Measurements from ENCODE around the gene ZNF540. TPM values are rescaled to one million over a fixed set of nuclear protein-coding genes. Genes with fewer than 3 reads are reported as not detected.
A peak's percentile ranks its signal among the peaks of the same experiment; 100 is the strongest.

ZNF540 gene
- total RNA-seq, 4 donors from 2014 or later = 1.2 to 2.2 (median 1.5) TPM

DNA sequence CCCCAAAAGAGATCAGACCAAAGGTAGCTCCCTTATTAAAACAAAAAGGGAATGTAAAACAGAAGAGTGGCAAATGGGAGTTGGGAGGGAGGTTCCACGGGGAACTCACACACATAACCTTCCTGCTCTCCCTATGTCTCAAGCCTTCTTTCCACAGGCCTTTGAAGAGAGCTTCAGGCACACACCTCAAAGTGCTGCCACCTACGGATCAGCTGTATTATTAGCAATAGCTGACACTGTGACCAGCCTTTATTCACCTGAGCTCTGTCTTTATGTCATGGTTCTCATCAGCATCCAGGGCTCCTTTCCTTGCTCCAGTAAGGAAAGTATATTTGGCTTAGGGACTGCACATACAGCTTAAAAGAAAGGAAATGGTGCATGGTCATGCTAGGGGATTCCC lies 11.3 kb upstream of the ZNF540 start:
- no peak for ATAC-seq (ENCODE audit: low FRiP score)
- TF ChIP-seq, protein P1, sequence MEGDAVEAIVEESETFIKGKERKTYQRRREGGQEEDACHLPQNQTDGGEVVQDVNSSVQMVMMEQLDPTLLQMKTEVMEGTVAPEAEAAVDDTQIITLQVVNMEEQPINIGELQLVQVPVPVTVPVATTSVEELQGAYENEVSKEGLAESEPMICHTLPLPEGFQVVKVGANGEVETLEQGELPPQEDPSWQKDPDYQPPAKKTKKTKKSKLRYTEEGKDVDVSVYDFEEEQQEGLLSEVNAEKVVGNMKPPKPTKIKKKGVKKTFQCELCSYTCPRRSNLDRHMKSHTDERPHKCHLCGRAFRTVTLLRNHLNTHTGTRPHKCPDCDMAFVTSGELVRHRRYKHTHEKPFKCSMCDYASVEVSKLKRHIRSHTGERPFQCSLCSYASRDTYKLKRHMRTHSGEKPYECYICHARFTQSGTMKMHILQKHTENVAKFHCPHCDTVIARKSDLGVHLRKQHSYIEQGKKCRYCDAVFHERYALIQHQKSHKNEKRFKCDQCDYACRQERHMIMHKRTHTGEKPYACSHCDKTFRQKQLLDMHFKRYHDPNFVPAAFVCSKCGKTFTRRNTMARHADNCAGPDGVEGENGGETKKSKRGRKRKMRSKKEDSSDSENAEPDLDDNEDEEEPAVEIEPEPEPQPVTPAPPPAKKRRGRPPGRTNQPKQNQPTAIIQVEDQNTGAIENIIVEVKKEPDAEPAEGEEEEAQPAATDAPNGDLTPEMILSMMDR (IDR thresholded peaks at IDR 0.05) = no peak
- DNase-seq (ENCODE audit: low spot score) = no peak

DNA sequence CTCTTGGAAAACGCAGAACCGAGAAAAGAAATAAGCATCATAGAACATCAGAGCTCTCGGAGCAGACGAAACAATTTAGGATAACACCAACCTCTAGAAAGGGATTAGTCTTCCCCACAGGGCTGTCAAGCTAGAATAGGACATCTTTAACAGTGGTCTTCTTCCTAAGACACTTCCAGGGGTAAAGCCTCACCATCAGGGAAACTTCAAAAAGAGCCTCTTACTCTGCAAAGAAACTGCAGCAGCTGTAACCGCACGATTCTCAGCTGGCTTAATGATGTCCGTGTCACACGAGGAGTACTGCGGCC lies 726 bp upstream of the ZNF540 start:
- no peak for ATAC-seq (ENCODE audit: low FRiP score)
- no peak for DNase-seq (ENCODE audit: low spot score)
- TF ChIP-seq, protein P1 (IDR thresholded peaks at IDR 0.05) = no peak

DNA sequence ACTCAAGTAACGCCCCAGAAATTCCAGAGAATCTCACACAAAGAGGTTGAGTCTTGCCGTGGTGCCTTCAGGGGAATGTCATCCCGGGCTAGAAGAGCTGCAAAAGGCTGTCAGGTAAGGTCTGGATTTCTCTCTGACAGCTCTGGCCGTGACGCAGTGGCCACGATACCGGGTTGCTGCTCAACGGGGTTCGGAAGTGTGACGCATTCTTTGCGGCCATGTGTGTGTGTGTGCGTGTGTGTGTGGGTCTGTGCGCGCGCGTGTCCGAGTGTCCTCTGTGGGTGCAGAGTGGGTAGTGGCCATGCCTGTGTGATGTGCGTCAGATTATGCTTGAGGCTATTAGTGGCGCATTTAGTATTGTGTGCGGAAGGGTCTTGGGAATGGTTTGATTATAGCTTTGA lies 306 bp downstream of the ZNF540 start:
- TF ChIP-seq, protein P1 (IDR thresholded peaks at IDR 0.05) = no peak
- DNase-seq (ENCODE audit: low spot score) (peak; percentile 61), ATAC-seq (ENCODE audit: low FRiP score) (peak; percentile 87)

DNA sequence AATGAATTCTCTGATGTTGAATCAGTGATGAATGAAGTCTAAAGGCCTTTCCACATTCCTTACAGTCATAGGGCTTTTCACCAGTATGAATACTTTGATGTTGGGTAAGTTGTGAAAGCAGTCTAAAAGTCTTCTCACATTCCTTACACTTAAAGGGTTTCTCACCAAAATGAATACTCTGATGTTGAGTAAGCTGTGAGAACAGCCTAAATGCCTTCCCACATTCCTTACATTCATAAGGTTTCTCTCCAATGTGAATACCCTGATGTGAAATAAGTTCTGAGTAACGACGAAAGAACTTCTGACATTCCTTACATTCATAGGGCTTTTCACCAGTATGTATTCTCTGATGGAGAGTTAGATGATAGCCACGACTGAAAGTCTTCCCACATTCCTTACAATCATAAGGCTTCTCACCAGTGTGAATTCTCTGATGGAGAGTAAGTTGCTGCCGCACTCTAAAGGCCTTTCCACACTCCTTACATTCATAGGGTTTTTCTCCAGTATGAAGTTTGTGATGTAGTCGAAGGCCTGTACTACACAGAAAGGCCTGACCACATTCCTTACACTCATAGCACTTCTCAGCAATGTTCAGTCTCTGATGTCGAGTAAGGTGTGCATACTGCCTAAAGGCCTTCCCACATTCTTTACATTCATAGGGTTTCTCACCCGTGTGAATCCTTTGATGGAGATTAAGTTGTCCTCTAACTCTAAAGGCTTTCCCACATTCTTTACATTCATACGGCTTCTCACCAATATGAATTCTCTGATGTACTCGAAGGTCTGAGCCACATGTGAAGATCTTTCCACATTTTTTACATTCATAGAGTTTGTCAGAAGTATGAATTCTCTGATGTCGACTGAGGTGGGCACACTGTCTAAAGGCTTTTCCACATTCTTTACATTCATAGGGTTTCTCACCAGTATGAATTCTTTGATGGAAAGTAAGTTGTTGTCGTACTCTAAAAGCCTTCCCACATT lies 40.7 kb downstream of the ZNF540 start:
- TF ChIP-seq, protein P1 (IDR thresholded peaks at IDR 0.05) = no peak
- ATAC-seq (ENCODE audit: low FRiP score) (no peak), DNase-seq (ENCODE audit: low spot score) (no peak)

DNA sequence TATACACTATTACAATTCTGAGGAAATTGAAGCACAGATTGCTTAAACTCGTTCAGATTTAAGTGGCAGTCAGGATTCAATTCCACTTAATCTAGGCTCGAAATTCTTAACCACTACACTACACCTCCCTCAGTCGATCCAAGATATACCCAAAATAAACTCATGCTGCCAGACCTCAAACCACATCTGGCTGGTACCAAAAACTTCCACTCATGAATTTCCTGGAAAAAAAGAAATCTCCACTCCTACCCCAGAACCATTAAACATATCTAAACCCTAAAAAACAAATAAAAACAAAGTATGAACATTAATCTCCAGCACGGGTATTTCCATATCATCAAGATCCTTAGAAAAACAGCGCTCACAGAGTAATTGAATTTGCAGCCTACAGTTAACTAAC lies 59.4 kb downstream of the ZNF540 start:
- ATAC-seq (ENCODE audit: low FRiP score) (no peak), DNase-seq (ENCODE audit: low spot score) (no peak)
- TF ChIP-seq, protein P1 (IDR thresholded peaks at IDR 0.05) = no peak

DNA sequence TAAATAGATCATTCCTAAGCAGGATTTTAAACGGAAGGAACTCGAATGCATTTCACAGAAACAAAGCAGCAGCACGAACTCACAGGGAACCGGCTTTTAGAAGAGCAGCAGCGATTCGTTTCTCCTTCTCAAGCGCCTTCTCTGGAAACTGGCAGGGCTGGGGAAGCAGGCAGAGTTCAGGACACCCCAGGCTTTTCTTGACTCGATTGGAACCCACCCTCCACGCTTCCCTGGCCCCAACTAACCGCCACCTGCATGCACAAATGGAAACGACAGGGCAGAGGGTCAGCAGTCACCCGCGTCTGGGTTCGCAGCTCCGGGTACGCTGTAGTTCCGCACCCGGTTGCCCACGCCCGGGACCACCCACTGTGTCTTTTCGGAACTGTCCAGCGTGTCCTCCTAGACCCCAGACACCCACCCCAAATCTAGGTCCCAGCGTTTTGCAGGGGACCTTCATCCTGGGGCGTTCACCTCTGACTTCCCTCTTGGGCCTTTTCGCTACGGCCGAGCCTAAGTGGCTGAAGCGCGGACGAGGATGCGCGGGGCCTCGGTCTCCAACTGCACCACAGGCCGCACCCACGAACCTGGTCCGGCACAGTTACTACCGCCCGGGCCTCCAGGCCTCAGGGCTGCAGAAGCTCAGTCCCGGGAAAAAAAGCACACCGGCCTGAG lies 60.1 kb downstream of the ZNF540 start:
- peak; percentile 55 for ATAC-seq (ENCODE audit: low FRiP score)
- TF ChIP-seq, protein P1 (IDR thresholded peaks at IDR 0.05) = no peak
- peak; percentile 27 for DNase-seq (ENCODE audit: low spot score)

All from omental fat pad (tissue), 4 donors.